GM23248 (cell line): ENCODE data around the gene WDR76.

ENCODE experiments used
- EZH2 ChIP-seq: fragments of 200-600 bp; sonication (generic); IDR thresholded peaks from 2 replicates; pipeline ENCODE4 v1.6.1; 2018; ENCODE audit warnings: antibody characterized with exemption, mild to moderate bottlenecking; ENCODE audit not compliant: insufficient read depth, poor library complexity, severe bottlenecking
- EZH2phosphoT487 ChIP-seq: fragments of 200-600 bp; sonication (generic); IDR thresholded peaks from 2 replicates; pipeline ENCODE4 v1.6.1; 2018; ENCODE audit warnings: antibody characterized with exemption, moderate library complexity, mild to moderate bottlenecking, low read depth; ENCODE audit not compliant: insufficient read depth

DNA sequence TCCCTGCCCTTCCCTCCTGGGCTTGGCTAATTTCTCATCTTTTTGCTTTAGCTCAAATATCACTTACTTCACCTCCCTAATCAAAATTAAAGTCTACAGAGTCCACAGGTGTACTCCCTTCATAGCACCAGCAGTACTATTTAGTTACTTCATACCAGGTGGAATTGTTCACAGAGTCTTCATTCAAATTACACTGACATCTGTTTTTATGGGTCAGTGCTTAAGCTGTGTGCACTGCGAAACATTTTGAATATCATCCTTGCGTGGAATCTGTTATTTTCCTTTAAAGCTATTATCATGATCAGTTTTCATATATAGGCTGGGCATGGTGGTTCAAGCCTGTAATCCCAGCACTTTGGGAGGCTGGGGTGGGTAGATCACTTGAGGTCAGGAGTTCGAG is 37.4 kb upstream of the WDR76 start:
- TF ChIP-seq EZH2 (no peak), EZH2phosphoT487 (no peak)
